Stimulated activated CD8-positive, alpha-beta memory T cell treated with anti-CD3 and anti-CD28 coated beads, Interleukin-15, amount 100 ng/mL, for 1 hour (primary cell): ENCODE measurements around the gene ACHE.

ENCODE experiments used
- DNase-seq: peaks from one replicate; pipeline ENCODE4 v3.0.0-alpha.2; 2020; ENCODE audit warnings: low read depth

Gene ACHE

GRCh38 chr7:100884736-100885439, 10.8 kb downstream of the ACHE start:
- DNase-seq = no peak

GRCh38 chr7:100882785-100883526, 12.7 kb downstream of the ACHE start:
- DNase-seq = no peak

- DNase-seq = no peak
Measured at GRCh38 chr7:100882201-100882600, 13.5 kb downstream of the ACHE start.

GRCh38 chr7:100881136-100881535, 14.6 kb downstream of the ACHE start:
- no peak for DNase-seq

GRCh38 chr7:100880645-100881044, 15.0 kb downstream of the ACHE start:
- no peak for DNase-seq

GRCh38 chr7:100879685-100880261, 15.9 kb downstream of the ACHE start:
- DNase-seq = no peak

GRCh38 chr7:100878685-100879084, 17.0 kb downstream of the ACHE start:
- DNase-seq = no peak

GRCh38 chr7:100878013-100878412, 17.7 kb downstream of the ACHE start:
- no peak for DNase-seq

GRCh38 chr7:100875356-100875751, 20.3 kb downstream of the ACHE start:
- DNase-seq = no peak

- peak; percentile 97 for DNase-seq
Measured at GRCh38 chr7:100874577-100875355, 20.9 kb downstream of the ACHE start, which contains the start of gene SRRT. Gene SRRT, plus strand, starts transcription at chr7:100875103. Its CDS starts 488 bp downstream, at chr7:100875591.

- DNase-seq = no peak
Measured at GRCh38 chr7:100874300-100874576, 21.4 kb downstream of the ACHE start.

- DNase-seq = no peak
Measured at GRCh38 chr7:100873599-100874299, 21.9 kb downstream of the ACHE start.

GRCh38 chr7:100867776-100868485, 27.8 kb downstream of the ACHE start:
- DNase-seq = no peak

- DNase-seq = no peak
Measured at GRCh38 chr7:100867040-100867775, 28.5 kb downstream of the ACHE start, which contains the start of gene TRIP6. Gene TRIP6, plus strand, starts transcription at chr7:100867387. Its CDS starts 111 bp downstream, at chr7:100867498.

- DNase-seq = no peak
Measured at GRCh38 chr7:100866729-100867039, 29.0 kb downstream of the ACHE start.

GRCh38 chr7:100865938-100866728, 29.6 kb downstream of the ACHE start:
- no peak for DNase-seq

GRCh38 chr7:100865372-100865911, 30.2 kb downstream of the ACHE start:
- DNase-seq = no peak

- no peak for DNase-seq
Measured at GRCh38 chr7:100864263-100864845, 31.3 kb downstream of the ACHE start.

- no peak for DNase-seq
Measured at GRCh38 chr7:100863406-100863950, 32.2 kb downstream of the ACHE start.
